Loucy (cell line): ENCODE data around the gene MACROD1.

ENCODE experiments used
- H2AFZ ChIP-seq: fragments of 200-600 bp; sonication (generic); 2 replicates; pipeline ENCODE4 v1.6.0; 2016; ENCODE audit warnings: antibody characterized with exemption, mild to moderate bottlenecking, low read length, moderate library complexity
- H3F3A ChIP-seq: fragments of 200-600 bp; 2 replicates; pipeline ENCODE4 v1.6.0; 2016; ENCODE audit warnings: antibody characterized with exemption, low read depth, mild to moderate bottlenecking
- H3K27me3 ChIP-seq: fragments of 200-600 bp; sonication (generic); 2 replicates; pipeline ENCODE4 v1.6.1; 2014; ENCODE audit warnings: low read length, mild to moderate bottlenecking; ENCODE audit not compliant: insufficient read depth, poor library complexity, severe bottlenecking
- H3K36me3 ChIP-seq: fragments of 200-600 bp; sonication (generic); 2 replicates; pipeline ENCODE4 v1.6.1; 2016; ENCODE audit warnings: low read length; ENCODE audit not compliant: insufficient read depth
- H3K4me1 ChIP-seq: fragments of 200-600 bp; sonication (generic); 2 replicates; pipeline ENCODE4 v1.5.1; 2014; ENCODE audit warnings: low read length, mild to moderate bottlenecking; ENCODE audit not compliant: insufficient read depth, poor library complexity, severe bottlenecking
- H3K4me2 ChIP-seq: fragments of 200-600 bp; sonication (generic); 2 replicates; pipeline ENCODE4 v1.6.0; 2014; ENCODE audit warnings: antibody characterized with exemption, low read length, low read depth, mild to moderate bottlenecking; ENCODE audit not compliant: poor library complexity, severe bottlenecking
- H3K4me3 ChIP-seq: fragments of 200-600 bp; sonication (generic); 2 replicates; pipeline ENCODE4 v1.5.1; 2014; ENCODE audit warnings: low read length, mild to moderate bottlenecking, mixed read lengths; ENCODE audit not compliant: poor library complexity, severe bottlenecking
- H3K79me2 ChIP-seq: fragments of 200-600 bp; sonication (generic); 2 replicates; pipeline ENCODE4 v1.6.1; 2014; ENCODE audit warnings: low read length; ENCODE audit not compliant: insufficient read depth
- H3K9ac ChIP-seq: fragments of 200-600 bp; sonication (generic); 2 replicates; pipeline ENCODE4 v1.6.0; 2014; ENCODE audit warnings: mild to moderate bottlenecking, low read depth, low read length, moderate library complexity; ENCODE audit not compliant: poor library complexity, severe bottlenecking
- H3K9me2 ChIP-seq: fragments of 200-600 bp; sonication (generic); replicated peaks from 2 replicates; pipeline ENCODE4 v1.6.1; 2016; ENCODE audit warnings: low read depth, low read length, mixed read lengths
- H3K9me3 ChIP-seq: fragments of 200-600 bp; sonication (generic); 2 replicates; pipeline ENCODE4 v1.6.1; 2014; ENCODE audit warnings: mild to moderate bottlenecking, antibody characterized with exemption, low read length, low read depth; ENCODE audit not compliant: insufficient read depth
- H4K20me1 ChIP-seq: fragments of 200-600 bp; sonication (generic); 2 replicates; pipeline ENCODE4 v1.6.0; 2014; ENCODE audit warnings: antibody characterized with exemption, low read length, mild to moderate bottlenecking; ENCODE audit not compliant: insufficient read depth, poor library complexity, severe bottlenecking
- EZH2phosphoT487 ChIP-seq: fragments of 200-600 bp; IDR thresholded peaks from 2 replicates; pipeline ENCODE4 v1.6.1; 2018; ENCODE audit warnings: antibody characterized with exemption, mild to moderate bottlenecking, moderate library complexity, borderline replicate concordance
- TF ChIP-seq, protein P1 (sequence below): fragments of 200-600 bp; sonication (generic); conservative IDR thresholded peaks from 2 replicates; pipeline ENCODE4 v1.5.1; 2014; ENCODE audit warnings: mild to moderate bottlenecking, antibody characterized with exemption, low read length

Gene MACROD1

GRCh38 chr11:64103277-64103985, 62.5 kb downstream of the MACROD1 start:
- Histone ChIP-seq H3K79me2 (no peaks in the 10 kb centered on the region), H3K9me3 (no peaks in the 10 kb centered on the region), H3K9ac (no peak overlapping the region), H3K4me1 (no peaks in the 10 kb centered on the region), H4K20me1 (no peaks in the 10 kb centered on the region), H3F3A (no peaks in the 10 kb centered on the region), H2AFZ (no peak overlapping the region), H3K36me3 (no peaks in the 10 kb centered on the region), H3K4me3 (no peak overlapping the region), H3K9me2 (no peaks in the 10 kb centered on the region), H3K4me2 (no peak overlapping the region), H3K27me3 (no peaks in the 10 kb centered on the region)
- TF ChIP-seq EZH2phosphoT487 = no peak
- TF ChIP-seq, protein P1, sequence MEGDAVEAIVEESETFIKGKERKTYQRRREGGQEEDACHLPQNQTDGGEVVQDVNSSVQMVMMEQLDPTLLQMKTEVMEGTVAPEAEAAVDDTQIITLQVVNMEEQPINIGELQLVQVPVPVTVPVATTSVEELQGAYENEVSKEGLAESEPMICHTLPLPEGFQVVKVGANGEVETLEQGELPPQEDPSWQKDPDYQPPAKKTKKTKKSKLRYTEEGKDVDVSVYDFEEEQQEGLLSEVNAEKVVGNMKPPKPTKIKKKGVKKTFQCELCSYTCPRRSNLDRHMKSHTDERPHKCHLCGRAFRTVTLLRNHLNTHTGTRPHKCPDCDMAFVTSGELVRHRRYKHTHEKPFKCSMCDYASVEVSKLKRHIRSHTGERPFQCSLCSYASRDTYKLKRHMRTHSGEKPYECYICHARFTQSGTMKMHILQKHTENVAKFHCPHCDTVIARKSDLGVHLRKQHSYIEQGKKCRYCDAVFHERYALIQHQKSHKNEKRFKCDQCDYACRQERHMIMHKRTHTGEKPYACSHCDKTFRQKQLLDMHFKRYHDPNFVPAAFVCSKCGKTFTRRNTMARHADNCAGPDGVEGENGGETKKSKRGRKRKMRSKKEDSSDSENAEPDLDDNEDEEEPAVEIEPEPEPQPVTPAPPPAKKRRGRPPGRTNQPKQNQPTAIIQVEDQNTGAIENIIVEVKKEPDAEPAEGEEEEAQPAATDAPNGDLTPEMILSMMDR = no peak

DNA sequence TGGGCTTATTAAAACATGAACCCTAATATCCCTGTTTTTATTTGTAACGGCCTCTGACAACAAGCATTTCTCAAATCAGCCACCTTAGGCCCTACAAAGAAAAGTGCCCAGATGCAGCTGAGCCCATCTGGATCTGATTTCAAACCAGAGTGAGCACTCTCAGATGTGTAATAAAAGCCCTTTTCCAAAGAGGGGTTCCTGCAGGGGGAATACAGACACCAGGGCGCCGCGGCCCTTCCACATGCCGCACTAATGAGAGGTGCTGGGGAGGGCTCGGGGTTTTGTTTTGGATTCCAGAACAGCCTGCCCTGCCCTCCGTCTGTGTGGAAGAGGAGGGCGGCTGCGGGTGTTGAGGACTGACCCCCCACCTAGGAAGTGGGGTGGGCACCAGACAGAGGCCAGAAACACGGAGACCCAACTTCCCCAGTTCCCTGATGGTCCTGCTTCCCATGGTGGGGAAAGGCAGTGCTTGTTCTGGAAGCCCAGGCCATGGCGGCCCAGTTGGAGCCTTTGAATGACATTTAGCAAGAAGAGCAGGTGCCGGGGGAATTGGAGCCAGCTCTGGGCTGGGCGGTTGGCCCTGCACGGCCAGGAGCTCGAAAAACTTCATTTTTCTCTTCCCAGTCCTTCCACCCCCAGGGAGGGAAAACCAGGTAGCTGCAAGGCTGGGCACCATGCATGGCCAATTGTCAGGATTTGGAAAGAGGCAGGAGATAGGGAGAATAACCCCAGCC, 63.7 kb downstream of the MACROD1 start:
- H3F3A ChIP-seq = no peaks in the 10 kb centered on the region
- no peak overlapping the region for H2AFZ ChIP-seq
- H3K27me3 ChIP-seq = no peaks in the 10 kb centered on the region
- no peaks in the 10 kb centered on the region for H3K79me2 ChIP-seq
- H3K4me1 ChIP-seq = no peaks in the 10 kb centered on the region
- H3K36me3 ChIP-seq = no peaks in the 10 kb centered on the region
- H3K9me2 ChIP-seq = no peaks in the 10 kb centered on the region
- H3K9me3 ChIP-seq = no peaks in the 10 kb centered on the region
- no peaks in the 10 kb centered on the region for H4K20me1 ChIP-seq
- H3K4me2 ChIP-seq = no peak overlapping the region
- H3K4me3 ChIP-seq = no peak overlapping the region
- TF ChIP-seq EZH2phosphoT487 = no peak
- TF ChIP-seq, protein P1 = no peak
- no peak overlapping the region for H3K9ac ChIP-seq

DNA sequence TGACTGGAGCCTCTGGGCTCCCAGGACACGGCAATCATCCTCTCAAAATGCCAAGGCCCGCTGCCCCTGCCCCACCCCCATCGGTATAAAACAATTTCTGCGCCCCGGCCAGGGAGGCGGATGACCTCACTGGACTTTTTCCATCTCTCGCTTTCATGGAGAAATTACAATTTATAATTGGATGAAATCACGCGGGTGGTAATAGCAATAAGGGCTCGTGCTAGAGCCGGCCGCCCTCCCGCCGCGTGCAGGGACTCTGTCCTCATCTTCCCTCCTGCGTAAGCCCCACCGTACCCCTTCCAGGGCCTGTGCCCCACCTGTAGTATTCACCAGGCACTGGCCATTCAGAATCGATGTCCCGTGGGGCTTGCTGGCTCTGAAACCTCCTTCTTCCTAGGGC, 64.5 kb downstream of the MACROD1 start:
- Histone ChIP-seq H4K20me1 (no peaks in the 10 kb centered on the region), H2AFZ (no peak overlapping the region), H3K79me2 (no peaks in the 10 kb centered on the region), H3K4me3 (no peak overlapping the region), H3K4me2 (no peak overlapping the region), H3F3A (no peaks in the 10 kb centered on the region), H3K27me3 (no peaks in the 10 kb centered on the region), H3K9me2 (no peaks in the 10 kb centered on the region), H3K9ac (no peak overlapping the region), H3K9me3 (no peaks in the 10 kb centered on the region), H3K36me3 (no peaks in the 10 kb centered on the region), H3K4me1 (no peaks in the 10 kb centered on the region)
- TF ChIP-seq, protein P1 = no peak
- TF ChIP-seq EZH2phosphoT487 = no peak
